Measurements from ENCODE around the gene NELL2.

DNA sequence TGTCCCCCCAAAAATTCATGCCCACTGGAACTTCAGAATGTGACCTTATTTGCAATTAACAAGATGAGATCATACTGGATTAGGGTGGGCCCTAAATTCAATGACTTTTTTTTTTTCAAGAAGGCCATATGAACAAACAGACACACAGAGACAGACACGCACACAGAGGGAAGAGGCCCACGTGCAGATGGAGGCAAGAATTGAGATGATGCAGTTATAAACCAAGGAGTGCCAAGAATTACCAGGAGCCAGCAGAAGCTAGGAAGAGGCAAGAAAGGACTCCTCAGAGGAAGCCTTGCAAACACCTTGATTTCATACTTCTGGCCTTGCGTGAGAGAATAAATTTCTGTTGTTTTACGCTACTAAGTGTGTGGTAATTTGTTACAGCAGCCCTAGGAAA lies 33.4 kb downstream of the NELL2 start:
- no peak for TF ChIP-seq POLR2A (IDR thresholded peaks at IDR 0.05; ENCODE audit: low read length)
- TF ChIP-seq GATA1 (IDR thresholded peaks at IDR 0.05; ENCODE audit: low read depth, low read length) = no peak

Measured in erythroblast (primary cell).